Measurements from ENCODE around the gene COP1.

Gene COP1

GRCh38 chr1:176068256-176068655, 138.8 kb downstream of the COP1 start:
- Histone ChIP-seq H3K18ac (ENCODE audit: low read length) (no peak overlapping the region), H3K4me1 (ENCODE audit: control insufficient read depth, low read depth, low read length) (no peaks in the 10 kb centered on the region), H3K4ac (ENCODE audit: low read depth, low read length) (no peak overlapping the region), H3K4me3 (ENCODE audit: low read length) (no peak overlapping the region), H3K79me2 (ENCODE audit: control insufficient read depth, insufficient read depth, low read length) (no peaks in the 10 kb centered on the region), H2BK15ac (replicated peaks; ENCODE audit: low read depth) (no peak overlapping the region), H2AK5ac (ENCODE audit: low read length) (no peak overlapping the region), H3K27ac (ENCODE audit: low read depth, low read length) (no peak overlapping the region), H2BK5ac (ENCODE audit: low read length) (no peak overlapping the region), H4K8ac (ENCODE audit: low read depth, low read length) (no peak overlapping the region), H4K5ac (ENCODE audit: low read length) (no peak overlapping the region), H3K36me3 (ENCODE audit: control insufficient read depth, insufficient read depth, low read length) (no peaks in the 10 kb centered on the region), H3K56ac (ENCODE audit: low read length) (no peak overlapping the region), H3K9ac (ENCODE audit: low read length) (no peak overlapping the region), H3K23ac (ENCODE audit: low read length) (no peak overlapping the region), H2BK120ac (ENCODE audit: low read depth, low read length) (no peak overlapping the region), H3K79me1 (ENCODE audit: low read length) (no peaks in the 10 kb centered on the region), H3K4me2 (ENCODE audit: low read length) (no peak overlapping the region), H3K27me3 (ENCODE audit: insufficient read depth, low read length, poor library complexity) (no peaks in the 10 kb centered on the region)
- no peak for DNase-seq
- WGBS (ENCODE audit: extremely low coverage, insufficient coverage, low lambda C conversion rate), result no CpG with 5 or more reads among the region's 2 CpGs

- no peak overlapping the region for H3K4ac ChIP-seq (ENCODE audit: low read depth, low read length)
- no peak overlapping the region for H3K23ac ChIP-seq (ENCODE audit: low read length)
- no peak overlapping the region for H3K4me2 ChIP-seq (ENCODE audit: low read length)
- H2BK5ac ChIP-seq (ENCODE audit: low read length), result no peak overlapping the region
- no peak overlapping the region for H3K4me3 ChIP-seq (ENCODE audit: low read length)
- H3K79me2 ChIP-seq (ENCODE audit: control insufficient read depth, insufficient read depth, low read length), result no peaks in the 10 kb centered on the region
- no peak overlapping the region for H4K8ac ChIP-seq (ENCODE audit: low read depth, low read length)
- H3K79me1 ChIP-seq (ENCODE audit: low read length), result no peaks in the 10 kb centered on the region
- H3K27me3 ChIP-seq (ENCODE audit: insufficient read depth, low read length, poor library complexity), result no peaks in the 10 kb centered on the region
- no peak for DNase-seq
- H3K18ac ChIP-seq (ENCODE audit: low read length), result no peak overlapping the region
- no peak overlapping the region for H4K5ac ChIP-seq (ENCODE audit: low read length)
- no peak overlapping the region for H2BK120ac ChIP-seq (ENCODE audit: low read depth, low read length)
- H3K9ac ChIP-seq (ENCODE audit: low read length), result no peak overlapping the region
- H3K4me1 ChIP-seq (ENCODE audit: control insufficient read depth, low read depth, low read length), result no peaks in the 10 kb centered on the region
- H3K27ac ChIP-seq (ENCODE audit: low read depth, low read length), result no peak overlapping the region
- no peak overlapping the region for H3K56ac ChIP-seq (ENCODE audit: low read length)
- no peaks in the 10 kb centered on the region for H3K36me3 ChIP-seq (ENCODE audit: control insufficient read depth, insufficient read depth, low read length)
- no peak overlapping the region for H2AK5ac ChIP-seq (ENCODE audit: low read length)
- no CpG with 5 or more reads among the region's 1 CpG for WGBS (ENCODE audit: extremely low coverage, insufficient coverage, low lambda C conversion rate)
- no peak overlapping the region for H2BK15ac ChIP-seq (replicated peaks; ENCODE audit: low read depth)
Observed at GRCh38 chr1:176066709-176067108, 140.4 kb downstream of the COP1 start.

GRCh38 chr1:176058686-176059085, 148.4 kb downstream of the COP1 start:
- no peak overlapping the region for H2AK5ac ChIP-seq (ENCODE audit: low read length)
- no peak overlapping the region for H4K8ac ChIP-seq (ENCODE audit: low read depth, low read length)
- H2BK5ac ChIP-seq (ENCODE audit: low read length), result no peak overlapping the region
- H3K27ac ChIP-seq (ENCODE audit: low read depth, low read length), result no peak overlapping the region
- H3K4me1 ChIP-seq (ENCODE audit: control insufficient read depth, low read depth, low read length), result no peaks in the 10 kb centered on the region
- H2BK120ac ChIP-seq (ENCODE audit: low read depth, low read length), result no peak overlapping the region
- H4K5ac ChIP-seq (ENCODE audit: low read length), result no peak overlapping the region
- no peaks in the 10 kb centered on the region for H3K27me3 ChIP-seq (ENCODE audit: insufficient read depth, low read length, poor library complexity)
- H3K79me2 ChIP-seq (ENCODE audit: control insufficient read depth, insufficient read depth, low read length), result no peaks in the 10 kb centered on the region
- no peak overlapping the region for H2BK15ac ChIP-seq (replicated peaks; ENCODE audit: low read depth)
- H3K56ac ChIP-seq (ENCODE audit: low read length), result no peak overlapping the region
- H3K4me3 ChIP-seq (ENCODE audit: low read length), result no peak overlapping the region
- no CpG with 5 or more reads among the region's 2 CpGs for WGBS (ENCODE audit: extremely low coverage, insufficient coverage, low lambda C conversion rate)
- H3K4ac ChIP-seq (ENCODE audit: low read depth, low read length), result no peak overlapping the region
- DNase-seq, result peak; percentile 53
- H3K9ac ChIP-seq (ENCODE audit: low read length), result no peak overlapping the region
- no peak overlapping the region for H3K23ac ChIP-seq (ENCODE audit: low read length)
- no peaks in the 10 kb centered on the region for H3K79me1 ChIP-seq (ENCODE audit: low read length)
- no peak overlapping the region for H3K4me2 ChIP-seq (ENCODE audit: low read length)
- H3K36me3 ChIP-seq (ENCODE audit: control insufficient read depth, insufficient read depth, low read length), result no peaks in the 10 kb centered on the region
- H3K18ac ChIP-seq (ENCODE audit: low read length), result no peak overlapping the region

GRCh38 chr1:176056312-176056711, 150.8 kb downstream of the COP1 start:
- Histone ChIP-seq H3K79me1 (ENCODE audit: low read length) (no peaks in the 10 kb centered on the region), H3K4me2 (ENCODE audit: low read length) (no peak overlapping the region), H3K36me3 (ENCODE audit: control insufficient read depth, insufficient read depth, low read length) (no peaks in the 10 kb centered on the region), H3K4me3 (ENCODE audit: low read length) (no peak overlapping the region), H3K4me1 (ENCODE audit: control insufficient read depth, low read depth, low read length) (no peaks in the 10 kb centered on the region), H2BK5ac (ENCODE audit: low read length) (no peak overlapping the region), H2BK120ac (ENCODE audit: low read depth, low read length) (no peak overlapping the region), H3K79me2 (ENCODE audit: control insufficient read depth, insufficient read depth, low read length) (no peaks in the 10 kb centered on the region), H4K5ac (ENCODE audit: low read length) (no peak overlapping the region), H3K27me3 (ENCODE audit: insufficient read depth, low read length, poor library complexity) (no peaks in the 10 kb centered on the region), H3K23ac (ENCODE audit: low read length) (no peak overlapping the region), H3K9ac (ENCODE audit: low read length) (no peak overlapping the region), H4K8ac (ENCODE audit: low read depth, low read length) (no peak overlapping the region), H3K27ac (ENCODE audit: low read depth, low read length) (no peak overlapping the region), H3K4ac (ENCODE audit: low read depth, low read length) (no peak overlapping the region), H2BK15ac (replicated peaks; ENCODE audit: low read depth) (no peak overlapping the region), H2AK5ac (ENCODE audit: low read length) (no peak overlapping the region), H3K56ac (ENCODE audit: low read length) (no peak overlapping the region), H3K18ac (ENCODE audit: low read length) (no peak overlapping the region)
- DNase-seq, result no peak
- no CpG with 5 or more reads among the region's 3 CpGs for WGBS (ENCODE audit: extremely low coverage, insufficient coverage, low lambda C conversion rate)

- WGBS (ENCODE audit: extremely low coverage, insufficient coverage, low lambda C conversion rate), result no CpG with 5 or more reads among the region's 1 CpG
- Histone ChIP-seq H3K4ac (ENCODE audit: low read depth, low read length) (no peak overlapping the region), H3K36me3 (ENCODE audit: control insufficient read depth, insufficient read depth, low read length) (no peaks in the 10 kb centered on the region), H2BK5ac (ENCODE audit: low read length) (no peak overlapping the region), H2BK120ac (ENCODE audit: low read depth, low read length) (no peak overlapping the region), H3K23ac (ENCODE audit: low read length) (no peak overlapping the region), H3K79me2 (ENCODE audit: control insufficient read depth, insufficient read depth, low read length) (no peaks in the 10 kb centered on the region), H2BK15ac (replicated peaks; ENCODE audit: low read depth) (no peak overlapping the region), H3K4me1 (ENCODE audit: control insufficient read depth, low read depth, low read length) (no peaks in the 10 kb centered on the region), H4K5ac (ENCODE audit: low read length) (no peak overlapping the region), H3K27me3 (ENCODE audit: insufficient read depth, low read length, poor library complexity) (no peaks in the 10 kb centered on the region), H3K18ac (ENCODE audit: low read length) (no peak overlapping the region), H3K79me1 (ENCODE audit: low read length) (no peaks in the 10 kb centered on the region), H3K9ac (ENCODE audit: low read length) (no peak overlapping the region), H4K8ac (ENCODE audit: low read depth, low read length) (no peak overlapping the region), H2AK5ac (ENCODE audit: low read length) (no peak overlapping the region), H3K4me2 (ENCODE audit: low read length) (no peak overlapping the region), H3K56ac (ENCODE audit: low read length) (no peak overlapping the region), H3K27ac (ENCODE audit: low read depth, low read length) (no peak overlapping the region), H3K4me3 (ENCODE audit: low read length) (no peak overlapping the region)
- DNase-seq, result no peak
Observed at GRCh38 chr1:176055398-176055797, 151.7 kb downstream of the COP1 start.

GRCh38 chr1:176051902-176052518, 155.1 kb downstream of the COP1 start:
- no peak overlapping the region for H4K5ac ChIP-seq (ENCODE audit: low read length)

More at GRCh38 chr1:176051902-176052518, 155.1 kb downstream of the COP1 start:
- Histone ChIP-seq H3K23ac (ENCODE audit: low read length) (no peak overlapping the region), H3K9ac (ENCODE audit: low read length) (no peak overlapping the region), H3K18ac (ENCODE audit: low read length) (no peak overlapping the region), H3K36me3 (ENCODE audit: control insufficient read depth, insufficient read depth, low read length) (no peaks in the 10 kb centered on the region), H4K8ac (ENCODE audit: low read depth, low read length) (no peak overlapping the region), H3K56ac (ENCODE audit: low read length) (no peak overlapping the region), H3K4me1 (ENCODE audit: control insufficient read depth, low read depth, low read length) (no peaks in the 10 kb centered on the region), H3K4ac (ENCODE audit: low read depth, low read length) (no peak overlapping the region), H2BK120ac (ENCODE audit: low read depth, low read length) (no peak overlapping the region), H3K27me3 (ENCODE audit: insufficient read depth, low read length, poor library complexity) (no peaks in the 10 kb centered on the region), H3K27ac (ENCODE audit: low read depth, low read length) (no peak overlapping the region), H3K4me2 (ENCODE audit: low read length) (no peak overlapping the region), H2BK5ac (ENCODE audit: low read length) (no peak overlapping the region), H2BK15ac (replicated peaks; ENCODE audit: low read depth) (no peak overlapping the region), H3K79me2 (ENCODE audit: control insufficient read depth, insufficient read depth, low read length) (no peaks in the 10 kb centered on the region), H3K79me1 (ENCODE audit: low read length) (no peaks in the 10 kb centered on the region), H3K4me3 (ENCODE audit: low read length) (no peak overlapping the region), H2AK5ac (ENCODE audit: low read length) (no peak overlapping the region)
- no CpG with 5 or more reads among the region's 4 CpGs for WGBS (ENCODE audit: extremely low coverage, insufficient coverage, low lambda C conversion rate)
- no peak for DNase-seq
